Panc1 (cell line): ENCODE results near the gene SSR1. TPM values are rescaled to one million over a fixed set of nuclear protein-coding genes. Genes with fewer than 3 reads are reported as not detected.

Experiments used
- ATAC-seq: fragments of 200-7000 bp; cut with Tn5 transposase; 2 replicates; pipeline ENCODE4 v1.9.1; 2020; ENCODE audit warnings: mild to moderate bottlenecking, moderate library complexity
- BruUV-seq: library from RNA; stranded (reverse); fragments of 400-500 nt; replicated peaks from 2 replicates; lab custom pipeline; 2021; lab: Mats Ljungman, UMichigan
- CTCF ChIA-PET: fragments of 300-600 bp; sonication (Branson Sonifier 250); formaldehyde crosslinking; loops from one replicate; lab custom pipeline; 2022; ENCODE audit warnings: antibody characterized with exemption; lab: Charles Lee
- POLR2A ChIA-PET: fragments of 300-600 bp; sonication (Branson Sonifier 250); formaldehyde crosslinking; loops from one replicate; lab custom pipeline; 2022; ENCODE audit warnings: antibody characterized with exemption; lab: Charles Lee
- DNase-seq: peaks from one replicate; pipeline ENCODE4 v3.0.0-alpha.2; 2010; ENCODE audit warnings: low read depth, low spot score
- H3K27ac ChIP-seq: 2 replicates; pipeline ENCODE4 v1.5.1; 2011; ENCODE audit warnings: mild to moderate bottlenecking, low read length, inconsistent platforms
- H3K27me3 ChIP-seq: fragments of 200-500 bp; sonication (Bioruptor generic); 2 replicates; pipeline ENCODE4 v1.6.0; 2014; ENCODE audit warnings: low read length, inconsistent platforms; ENCODE audit not compliant: control insufficient read depth, insufficient read depth
- H3K36me3 ChIP-seq: fragments of 200-500 bp; sonication (Bioruptor generic); 2 replicates; pipeline ENCODE4 v1.5.1; 2014; ENCODE audit warnings: inconsistent platforms, mild to moderate bottlenecking, low read length, moderate library complexity; ENCODE audit not compliant: control insufficient read depth, insufficient read depth
- H3K4me1 ChIP-seq: 2 replicates; pipeline ENCODE4 v1.5.1; 2011; ENCODE audit warnings: inconsistent platforms, mild to moderate bottlenecking, low read length, moderate library complexity; ENCODE audit not compliant: control insufficient read depth, insufficient read depth
- H3K4me3 ChIP-seq, 2 experiments: 2 replicates each; pipeline ENCODE4 v1.5.1; 2011 to 2012; ENCODE audit warnings: low read depth in 2 of 2, low read length in 2 of 2, mild to moderate bottlenecking in 2 of 2, inconsistent platforms in 1 of 2, moderate library complexity in 1 of 2
- H3K9me3 ChIP-seq: fragments of 200-500 bp; sonication (Bioruptor generic); 2 replicates; pipeline ENCODE4 v1.5.1; 2014; ENCODE audit warnings: low read depth, mild to moderate bottlenecking, inconsistent platforms, low read length, moderate library complexity; ENCODE audit not compliant: control insufficient read depth, insufficient read depth
- POLR2AphosphoS5 ChIP-seq: IDR thresholded peaks from 2 replicates; pipeline ENCODE4 v1.6.1; 2012; ENCODE audit warnings: mild to moderate bottlenecking, low read depth, low read length, moderate library complexity
- SIN3A ChIP-seq: IDR thresholded peaks from 2 replicates; pipeline ENCODE4 v1.6.1; 2012; ENCODE audit warnings: low read depth, mild to moderate bottlenecking, low read length, moderate library complexity, borderline replicate concordance; ENCODE audit not compliant: insufficient read depth
- TCF7L2 ChIP-seq: IDR thresholded peaks from 2 replicates; pipeline ENCODE4 v1.6.1; 2011; ENCODE audit warnings: mild to moderate bottlenecking, low read depth, low read length, inconsistent platforms
- in situ Hi-C: cut with HindIII; loops from 2 replicates; pipeline ENCODE4 v1.10.0; 2016; ENCODE audit warnings: low sequenced_read_pairs, low pct_unique_long_range_greater_than_20kb
- intact Hi-C: fragments of 100-400 bp; cut with micrococcal nuclease; formaldehyde crosslinking; loops from one replicate; pipeline ENCODE4 v1.10.0; 2022; ENCODE audit not compliant: unreplicated experiment
- total RNA-seq: library from RNA; stranded (reverse); gene quantifications from one replicate; pipeline ENCODE4 v1.2.1, GENCODE V29; 2021; ENCODE audit not compliant: unreplicated experiment
- TF ChIP-seq, protein P1 (sequence below), 2 experiments: IDR thresholded peaks; 2 replicates each; pipeline ENCODE4 v1.6.1; 2011 to 2012; ENCODE audit warnings: low read depth in 2 of 2, control low read depth in 1 of 2, low read length in 1 of 2, mild to moderate bottlenecking in 1 of 2, moderate library complexity in 1 of 2; ENCODE audit not compliant: insufficient read depth in 1 of 2
- TF ChIP-seq, protein P2 (sequence below): fragments of 450-650 bp; IDR thresholded peaks from 2 replicates; pipeline ENCODE4 v1.5.1; 2017; ENCODE audit warnings: mild to moderate bottlenecking

The SSR1 gene
- total RNA-seq, 1 experiment from 2014 or later = 119 TPM

DNA sequence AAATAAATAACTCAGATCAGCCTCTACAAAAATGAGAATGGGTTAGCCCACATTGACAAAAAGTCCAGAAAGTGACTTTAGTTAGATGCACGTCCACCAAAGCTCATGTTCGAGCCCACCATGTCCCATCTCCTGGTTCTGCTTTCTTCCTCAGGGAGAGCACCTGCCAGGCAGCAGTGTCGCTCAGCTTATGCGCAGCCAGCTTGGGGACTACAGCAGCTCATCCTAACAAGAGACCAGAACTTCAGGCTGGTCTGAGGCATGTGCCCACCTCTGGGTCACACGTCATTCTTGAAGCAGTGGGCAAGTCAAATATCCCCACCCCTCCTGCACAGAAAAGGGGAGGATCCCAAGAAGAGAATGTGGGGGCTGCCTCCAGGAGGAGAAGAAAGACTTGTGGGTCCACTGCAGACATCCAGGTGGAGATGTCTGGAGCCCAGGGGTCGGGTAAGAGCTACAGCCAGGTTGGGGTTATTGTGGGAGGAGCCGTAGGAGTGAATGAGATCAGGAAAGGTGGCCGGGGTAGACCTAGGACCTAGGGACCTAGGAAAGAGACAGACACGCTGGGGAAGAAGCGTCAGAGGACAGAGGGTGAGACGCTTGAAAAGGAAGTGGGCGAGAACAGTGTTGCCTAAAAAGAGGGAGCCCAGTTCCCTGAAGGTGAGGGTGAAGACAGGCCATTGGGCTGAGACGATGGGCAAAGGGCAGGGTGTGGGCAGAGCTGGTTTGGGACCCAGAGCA, 52.5 kb downstream of the SSR1 start:
- Histone ChIP-seq H3K4me1 (no peaks in the 10 kb centered on the region), H3K36me3 (no peaks in the 10 kb centered on the region), H3K4me3 (peak overlapping the region; percentile 73 to 74), H3K27me3 (no peaks in the 10 kb centered on the region), H3K27ac (peak overlapping the region; percentile 57), H3K9me3 (no peaks in the 10 kb centered on the region; the same call in 1 of the 2 replicates)
- CTCF ChIA-PET = interaction anchor here (0.6 kb wide), 1 partner anchor 10 kb away, joined by 7 read pairs; no protein-coding TSS in a partner anchor
- ATAC-seq (peak; percentile 44), DNase-seq (no peak)
- intact Hi-C loops = no loop called here
- no TSS peak for BruUV-seq
- in situ Hi-C loops = no loop called here
- TF ChIP-seq TCF7L2 = no peak
- no peak for TF ChIP-seq SIN3A
- TF ChIP-seq, protein P1, sequence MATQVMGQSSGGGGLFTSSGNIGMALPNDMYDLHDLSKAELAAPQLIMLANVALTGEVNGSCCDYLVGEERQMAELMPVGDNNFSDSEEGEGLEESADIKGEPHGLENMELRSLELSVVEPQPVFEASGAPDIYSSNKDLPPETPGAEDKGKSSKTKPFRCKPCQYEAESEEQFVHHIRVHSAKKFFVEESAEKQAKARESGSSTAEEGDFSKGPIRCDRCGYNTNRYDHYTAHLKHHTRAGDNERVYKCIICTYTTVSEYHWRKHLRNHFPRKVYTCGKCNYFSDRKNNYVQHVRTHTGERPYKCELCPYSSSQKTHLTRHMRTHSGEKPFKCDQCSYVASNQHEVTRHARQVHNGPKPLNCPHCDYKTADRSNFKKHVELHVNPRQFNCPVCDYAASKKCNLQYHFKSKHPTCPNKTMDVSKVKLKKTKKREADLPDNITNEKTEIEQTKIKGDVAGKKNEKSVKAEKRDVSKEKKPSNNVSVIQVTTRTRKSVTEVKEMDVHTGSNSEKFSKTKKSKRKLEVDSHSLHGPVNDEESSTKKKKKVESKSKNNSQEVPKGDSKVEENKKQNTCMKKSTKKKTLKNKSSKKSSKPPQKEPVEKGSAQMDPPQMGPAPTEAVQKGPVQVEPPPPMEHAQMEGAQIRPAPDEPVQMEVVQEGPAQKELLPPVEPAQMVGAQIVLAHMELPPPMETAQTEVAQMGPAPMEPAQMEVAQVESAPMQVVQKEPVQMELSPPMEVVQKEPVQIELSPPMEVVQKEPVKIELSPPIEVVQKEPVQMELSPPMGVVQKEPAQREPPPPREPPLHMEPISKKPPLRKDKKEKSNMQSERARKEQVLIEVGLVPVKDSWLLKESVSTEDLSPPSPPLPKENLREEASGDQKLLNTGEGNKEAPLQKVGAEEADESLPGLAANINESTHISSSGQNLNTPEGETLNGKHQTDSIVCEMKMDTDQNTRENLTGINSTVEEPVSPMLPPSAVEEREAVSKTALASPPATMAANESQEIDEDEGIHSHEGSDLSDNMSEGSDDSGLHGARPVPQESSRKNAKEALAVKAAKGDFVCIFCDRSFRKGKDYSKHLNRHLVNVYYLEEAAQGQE (IDR thresholded peaks at IDR 0.05; ENCODE audit: insufficient read depth in 1 of 2, low read depth in 2 of 2, low read length in 1 of 2) = no peak
- TF ChIP-seq, protein P2, sequence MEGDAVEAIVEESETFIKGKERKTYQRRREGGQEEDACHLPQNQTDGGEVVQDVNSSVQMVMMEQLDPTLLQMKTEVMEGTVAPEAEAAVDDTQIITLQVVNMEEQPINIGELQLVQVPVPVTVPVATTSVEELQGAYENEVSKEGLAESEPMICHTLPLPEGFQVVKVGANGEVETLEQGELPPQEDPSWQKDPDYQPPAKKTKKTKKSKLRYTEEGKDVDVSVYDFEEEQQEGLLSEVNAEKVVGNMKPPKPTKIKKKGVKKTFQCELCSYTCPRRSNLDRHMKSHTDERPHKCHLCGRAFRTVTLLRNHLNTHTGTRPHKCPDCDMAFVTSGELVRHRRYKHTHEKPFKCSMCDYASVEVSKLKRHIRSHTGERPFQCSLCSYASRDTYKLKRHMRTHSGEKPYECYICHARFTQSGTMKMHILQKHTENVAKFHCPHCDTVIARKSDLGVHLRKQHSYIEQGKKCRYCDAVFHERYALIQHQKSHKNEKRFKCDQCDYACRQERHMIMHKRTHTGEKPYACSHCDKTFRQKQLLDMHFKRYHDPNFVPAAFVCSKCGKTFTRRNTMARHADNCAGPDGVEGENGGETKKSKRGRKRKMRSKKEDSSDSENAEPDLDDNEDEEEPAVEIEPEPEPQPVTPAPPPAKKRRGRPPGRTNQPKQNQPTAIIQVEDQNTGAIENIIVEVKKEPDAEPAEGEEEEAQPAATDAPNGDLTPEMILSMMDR = no peak
- TF ChIP-seq POLR2AphosphoS5 = no peak
- POLR2A ChIA-PET = no interaction called here

DNA sequence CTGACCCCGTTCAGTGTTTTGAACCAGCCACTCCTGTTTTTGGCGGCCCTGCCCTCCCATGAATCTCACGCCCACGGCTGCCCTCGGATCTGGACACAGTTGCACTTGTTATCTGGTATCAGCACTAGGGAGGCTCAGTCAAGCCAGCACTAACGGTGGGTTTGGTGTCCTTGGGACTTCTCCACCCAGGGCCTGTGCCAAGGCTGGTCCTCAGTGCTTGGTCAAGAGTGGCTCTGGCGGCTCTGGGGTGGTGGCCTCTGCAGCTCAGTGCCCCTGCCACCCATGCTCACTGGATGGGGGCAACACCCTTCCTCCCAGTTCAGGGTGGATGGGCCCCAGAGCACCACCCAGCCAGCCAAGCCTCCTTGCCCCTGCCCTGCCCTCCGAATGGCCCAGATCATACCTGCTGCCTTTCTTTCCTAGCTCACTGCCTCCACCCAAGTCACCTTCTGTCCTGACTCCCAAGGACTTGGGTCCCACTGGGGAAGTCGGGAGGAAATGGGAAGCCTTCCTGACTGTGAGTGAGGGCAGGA, 54.7 kb downstream of the SSR1 start:
- intact Hi-C loops = no loop called here

More for the DNA sequence above, 54.7 kb downstream of the SSR1 start:
- no TSS peak for BruUV-seq
- no peaks in the 10 kb centered on the region for H3K4me1 ChIP-seq
- DNase-seq (no peak), ATAC-seq (no peak)
- TF ChIP-seq, protein P2 = no peak
- TF ChIP-seq TCF7L2 (no peak), SIN3A (no peak)
- H3K9me3 ChIP-seq = no peaks in the 10 kb centered on the region; the same call in 1 of the 2 replicates
- H3K27ac ChIP-seq = no peak overlapping the region
- ChIA-PET POLR2A (no interaction called here), CTCF (no interaction called here)
- H3K27me3 ChIP-seq = no peaks in the 10 kb centered on the region
- H3K4me3 ChIP-seq = no peak overlapping the region
- in situ Hi-C loops = no loop called here
- H3K36me3 ChIP-seq = no peaks in the 10 kb centered on the region
